Sigmoid colon (tissue), 4 donors: ENCODE results near the gene CLBA1.

Experiments
- CTCF ChIP-seq, 4 experiments: fragments of 450-650 bp in 3 of 4; fragments of 200-600 bp in 1 of 4; IDR thresholded peaks; one replicate each; pipeline ENCODE4 v1.5.1; 2016 to 2019; ENCODE audit warnings: antibody characterized with exemption in 4 of 4, mild to moderate bottlenecking in 3 of 4, moderate library complexity in 2 of 4
- EP300 ChIP-seq, 4 donors: sonication (generic); formaldehyde crosslinking; IDR thresholded peaks; one replicate each; pipeline ENCODE4 v1.6.1; 2017; ENCODE audit warnings: antibody characterized with exemption in 4 of 4
- POLR2A ChIP-seq, 2 donors: fragments of 450-650 bp; IDR thresholded peaks; one replicate each; pipeline ENCODE4 v1.6.1; 2016; ENCODE audit warnings: antibody characterized with exemption in 2 of 2, mild to moderate bottlenecking in 2 of 2, moderate library complexity in 2 of 2
- POLR2AphosphoS5 ChIP-seq, 4 donors: sonication (generic); formaldehyde crosslinking; IDR thresholded peaks; one replicate each; pipeline ENCODE4 v1.6.1; 2017; ENCODE audit warnings: antibody characterized with exemption in 4 of 4

GRCh38 chr14:105010106-105010505 lies 24.5 kb downstream of the CLBA1 start:
- TF ChIP-seq CTCF (IDR thresholded peaks at IDR 0.05): no peak
- TF ChIP-seq POLR2A (IDR thresholded peaks at IDR 0.05): no peak
- TF ChIP-seq POLR2AphosphoS5 (IDR thresholded peaks at IDR 0.05): no peak
- no peak for TF ChIP-seq EP300 (IDR thresholded peaks at IDR 0.05)
